Ovary (tissue), 9 donors: ENCODE data around the gene ACOT6. TPM values are rescaled to one million over a fixed set of nuclear protein-coding genes. Genes with fewer than 3 reads are reported as not detected.

Source experiments
- DNase-seq, 5 donors: peaks; one replicate each; pipeline ENCODE4 v3.0.0-alpha.2; 2019 to 2020
- H3K27ac ChIP-seq, 2 donors: fragments of 200-600 bp; one replicate each; pipeline versions ENCODE4 v1.5.1 to v1.8.0; 2019 to 2022
- H3K27me3 ChIP-seq: fragments of 200-600 bp; one replicate; pipeline ENCODE4 v1.8.0; 2022
- H3K36me3 ChIP-seq: fragments of 200-600 bp; sonication (generic); one replicate; pipeline ENCODE4 v1.5.1; 2019
- H3K4me1 ChIP-seq: one replicate; pipeline ENCODE4 v1.8.1; 2013; ENCODE audit warnings: mild to moderate bottlenecking, moderate library complexity; ENCODE audit not compliant: insufficient read depth
- H3K4me3 ChIP-seq: fragments of 200-600 bp; sonication (generic); one replicate; pipeline ENCODE4 v1.5.1; 2017
- H3K9me3 ChIP-seq, 2 donors: fragments of 200-600 bp in 1 of 2; sonication (generic) in 1 of 2; one replicate each; pipeline versions ENCODE4 v1.5.1 to v1.8.1; 2013 to 2019; ENCODE audit warnings: mild to moderate bottlenecking in 1 of 2, moderate library complexity in 1 of 2
- EP300 ChIP-seq: sonication (generic); formaldehyde crosslinking; IDR thresholded peaks from one replicate; pipeline ENCODE4 v1.6.1; 2017; ENCODE audit warnings: antibody characterized with exemption
- POLR2A ChIP-seq: fragments of 450-650 bp; IDR thresholded peaks from one replicate; pipeline ENCODE4 v1.6.1; 2017; ENCODE audit warnings: antibody characterized with exemption, mild to moderate bottlenecking, moderate library complexity
- whole genome bisulfite sequencing, 3 donors: extraction: QIAGEN DNeasy Blood & Tissue Kit in 1 of 3; methylation state at CpG; one replicate each; pipeline versions ENCODE4 v1.1.5 to v1.1.7; 2013 to 2017; 5-methylcytosine and 5-hydroxymethylcytosine counted together
- intact Hi-C, 4 donors: fragments of 100-400 bp; cut with DNase I; formaldehyde crosslinking; loops; one replicate each; pipeline versions ENCODE4 v1.11.0 to v1.15.1; 2022 to 2023
- polyA plus RNA-seq, 2 donors: library from polyadenylated mRNA; stranded (reverse); fragments of 200-250 nt in 1 of 2; fragments of 350-450 nt in 1 of 2; fragmentation: Illumina TruSeq in 1 of 2; extraction: RNeasy Lipid Tissue Mini Kit (QIAGEN cat#74804) in 1 of 2; gene quantifications; one replicate each; pipeline ENCODE4 v1.2.3, GENCODE V29; 2013 to 2014
- total RNA-seq, 7 donors: library from RNA; depleted of rRNA in 2 of 7; stranded (reverse); fragments of >200 nt in 2 of 7; fragmentation: NEBNext Ultra II Directional in 3 of 7; extraction: Animal tissue kit (Norgen Biotek cat#: 25700) in 3 of 7; gene quantifications; one replicate each; pipeline versions ENCODE4 v1.1.0 to v1.2.4, GENCODE V29; 2016 to 2023
- TF ChIP-seq, protein P1 (sequence below), 3 donors: fragments of 450-650 bp in 2 of 3; fragments of 200-600 bp in 1 of 3; IDR thresholded peaks; one replicate each; pipeline versions ENCODE4 v1.5.1 to v1.8.0; 2016 to 2022; ENCODE audit warnings: antibody characterized with exemption in 3 of 3, mild to moderate bottlenecking in 1 of 3
- donor health status: DM: no; HTN: no; CAD: no; lungs with moderate emphysema.
- donor health status: DM: no; HTN: no; CAD: no.
- donor health status: Bipolar disorder and iron deficiency.
- donor health status: DM: yes; HTN: yes; CAD: no.
- donor health status: DM: no; HTN: no; CAD: no.
- donor health status: DM: yes; HTN: yes; CAD: no.

Gene ACOT6
- total and polyA plus RNA-seq, 9 donors: 0.10 TPM; not detected in 8

- TF ChIP-seq POLR2A (no peak), EP300 (no peak)
- TF ChIP-seq, protein P1, sequence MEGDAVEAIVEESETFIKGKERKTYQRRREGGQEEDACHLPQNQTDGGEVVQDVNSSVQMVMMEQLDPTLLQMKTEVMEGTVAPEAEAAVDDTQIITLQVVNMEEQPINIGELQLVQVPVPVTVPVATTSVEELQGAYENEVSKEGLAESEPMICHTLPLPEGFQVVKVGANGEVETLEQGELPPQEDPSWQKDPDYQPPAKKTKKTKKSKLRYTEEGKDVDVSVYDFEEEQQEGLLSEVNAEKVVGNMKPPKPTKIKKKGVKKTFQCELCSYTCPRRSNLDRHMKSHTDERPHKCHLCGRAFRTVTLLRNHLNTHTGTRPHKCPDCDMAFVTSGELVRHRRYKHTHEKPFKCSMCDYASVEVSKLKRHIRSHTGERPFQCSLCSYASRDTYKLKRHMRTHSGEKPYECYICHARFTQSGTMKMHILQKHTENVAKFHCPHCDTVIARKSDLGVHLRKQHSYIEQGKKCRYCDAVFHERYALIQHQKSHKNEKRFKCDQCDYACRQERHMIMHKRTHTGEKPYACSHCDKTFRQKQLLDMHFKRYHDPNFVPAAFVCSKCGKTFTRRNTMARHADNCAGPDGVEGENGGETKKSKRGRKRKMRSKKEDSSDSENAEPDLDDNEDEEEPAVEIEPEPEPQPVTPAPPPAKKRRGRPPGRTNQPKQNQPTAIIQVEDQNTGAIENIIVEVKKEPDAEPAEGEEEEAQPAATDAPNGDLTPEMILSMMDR (IDR thresholded peaks at IDR 0.05): no peak
- H3K27me3 ChIP-seq: no peaks in the 10 kb centered on the region
- intact Hi-C loops: no loop called here
- no peaks in the 10 kb centered on the region for H3K36me3 ChIP-seq
- H3K4me3 ChIP-seq: no peak overlapping the region
- DNase-seq: no peak
- no peaks in the 10 kb centered on the region for H3K4me1 ChIP-seq
- 68 to 86% (median 78%) methylated on average over 4 of the region's 4 CpGs for WGBS, 3 donors
- H3K9me3 ChIP-seq: no peaks in the 10 kb centered on the region
- no peak overlapping the region for H3K27ac ChIP-seq
Measured at GRCh38 chr14:73616831-73617230, 4.5 kb downstream of the ACOT6 start.

- Histone ChIP-seq H3K4me1 (no peaks in the 10 kb centered on the region), H3K9me3 (no peaks in the 10 kb centered on the region), H3K36me3 (no peaks in the 10 kb centered on the region), H3K4me3 (no peak overlapping the region), H3K27me3 (no peaks in the 10 kb centered on the region), H3K27ac (no peak overlapping the region)
- TF ChIP-seq, protein P1 (IDR thresholded peaks at IDR 0.05): no peak
- TF ChIP-seq EP300 (no peak), POLR2A (no peak)
- intact Hi-C loops: no loop called here
- no peak for DNase-seq
- WGBS, 3 donors: 80 to 100% (median 87%) methylated on average over 1 of the region's 1 CpG
Measured at GRCh38 chr14:73619524-73619923, 7.2 kb downstream of the ACOT6 start.

GRCh38 chr14:73620268-73620667 is 8.0 kb downstream of the ACOT6 start:
- Histone ChIP-seq H3K9me3 (no peaks in the 10 kb centered on the region), H3K36me3 (no peaks in the 10 kb centered on the region), H3K27ac (no peak overlapping the region), H3K4me1 (no peaks in the 10 kb centered on the region), H3K27me3 (no peaks in the 10 kb centered on the region), H3K4me3 (no peak overlapping the region)
- intact Hi-C loops: no loop called here
- 85 to 87% (median 87%) methylated on average over 10 of the region's 10 CpGs for WGBS, 3 donors
- DNase-seq: no peak
- TF ChIP-seq EP300: no peak
- TF ChIP-seq POLR2A: no peak
- TF ChIP-seq, protein P1 (IDR thresholded peaks at IDR 0.05): no peak

DNA sequence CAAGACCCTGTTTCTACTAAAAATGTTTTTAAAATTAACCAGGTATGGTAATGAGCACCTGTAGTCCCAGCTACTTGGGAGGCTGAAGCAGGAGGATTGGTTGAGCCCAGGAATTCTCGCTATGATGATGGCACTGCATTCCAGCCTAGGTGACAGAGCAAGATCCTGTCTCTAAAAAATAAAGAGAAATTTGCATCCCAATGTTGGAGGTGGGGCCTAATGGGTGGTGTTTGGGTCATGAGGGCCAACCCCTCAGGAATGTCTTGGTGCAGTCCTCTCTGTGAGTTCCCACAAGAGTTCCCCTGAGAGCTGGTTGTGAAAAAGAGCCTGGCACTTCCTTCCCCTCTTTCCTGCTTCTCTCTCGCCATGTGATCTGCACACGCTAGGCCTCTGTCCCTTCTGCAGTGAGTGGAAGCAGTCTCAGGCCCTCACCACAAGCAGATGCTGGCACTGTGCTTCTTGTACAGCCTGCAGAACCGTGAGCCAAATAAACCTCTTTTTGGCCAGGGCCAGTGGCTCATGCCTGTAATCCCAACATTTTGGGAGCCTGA is 11.3 kb downstream of the ACOT6 start:
- Histone ChIP-seq H3K27ac (no peak overlapping the region), H3K4me1 (no peaks in the 10 kb centered on the region), H3K9me3 (no peaks in the 10 kb centered on the region), H3K4me3 (no peak overlapping the region), H3K36me3 (no peaks in the 10 kb centered on the region), H3K27me3 (no peaks in the 10 kb centered on the region)
- WGBS, 3 donors: 92 to 95% (median 93%) methylated on average over 4 of the region's 4 CpGs
- intact Hi-C loops: no loop called here
- no peak for DNase-seq
- no peak for TF ChIP-seq EP300
- TF ChIP-seq, protein P1 (IDR thresholded peaks at IDR 0.05): no peak
- no peak for TF ChIP-seq POLR2A
